SH-SY5Y (cell line): ENCODE measurements around the gene CPA5.

Experiments used
- GATA2 ChIP-seq: IDR thresholded peaks from 2 replicates; pipeline ENCODE4 v1.6.1; 2011; ENCODE audit warnings: mild to moderate bottlenecking, low read depth, low read length
- GATA3 ChIP-seq: IDR thresholded peaks from 2 replicates; pipeline ENCODE4 v1.6.1; 2011; ENCODE audit warnings: low read depth, mild to moderate bottlenecking, low read length, moderate library complexity

DNA sequence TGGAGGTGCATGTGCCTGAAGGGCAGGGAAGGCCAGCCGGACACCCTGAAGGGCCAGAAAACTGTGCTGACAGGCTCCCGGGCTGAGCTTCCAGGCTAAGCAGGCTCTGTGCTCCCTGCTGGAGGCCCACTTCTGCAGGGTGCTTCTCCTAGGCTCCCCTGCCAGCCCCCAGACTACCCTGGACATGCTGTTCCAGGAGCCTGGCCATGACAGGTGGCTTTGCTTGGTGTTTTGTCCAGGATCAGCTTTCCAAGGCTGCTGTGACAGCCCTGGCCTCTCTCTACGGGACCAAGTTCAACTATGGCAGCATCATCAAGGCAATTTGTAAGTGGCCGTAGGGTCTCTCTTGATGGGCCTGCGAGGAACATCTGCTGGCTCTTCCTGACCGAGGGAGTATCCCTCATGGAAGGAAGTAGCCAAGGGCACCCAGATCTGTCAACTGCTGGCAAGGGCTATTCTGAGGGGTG lies 41.0 kb downstream of the CPA5 start:
- TF ChIP-seq GATA3 (no peak), GATA2 (no peak)
